Left ventricle myocardium inferior (tissue), 1 donor: Measurements from ENCODE around the gene PPP2R2B. TPM values are rescaled to one million over a fixed set of nuclear protein-coding genes. Genes with fewer than 3 reads are reported as not detected.

Source experiments
- DNase-seq: peaks from one replicate; pipeline ENCODE4 v3.0.0-alpha.2; 2020
- H3K27ac ChIP-seq: fragments of 200-600 bp; replicated peaks from 2 replicates; pipeline ENCODE4 v1.8.0; 2021
- H3K27me3 ChIP-seq: fragments of 200-600 bp; 2 replicates; pipeline ENCODE4 v1.8.0; 2021; ENCODE audit warnings: low read depth
- H3K36me3 ChIP-seq: fragments of 200-600 bp; 2 replicates; pipeline ENCODE4 v1.8.0; 2021
- H3K4me1 ChIP-seq: fragments of 200-600 bp; 2 replicates; pipeline ENCODE4 v1.8.0; 2021
- H3K4me3 ChIP-seq: fragments of 200-600 bp; 2 replicates; pipeline ENCODE4 v1.8.0; 2021; ENCODE audit warnings: mild to moderate bottlenecking, moderate library complexity
- H3K9me3 ChIP-seq: fragments of 200-600 bp; replicated peaks from 2 replicates; pipeline ENCODE4 v1.8.0; 2021
- intact Hi-C: fragments of 100-400 bp; cut with micrococcal nuclease; formaldehyde crosslinking; loops from one replicate; pipeline ENCODE4 v1.11.0; 2022
- total RNA-seq: library from RNA; stranded (reverse); fragmentation: NEBNext Ultra II Directional; extraction: Animal tissue kit (Norgen Biotek cat#: 25700); gene quantifications from one replicate; pipeline ENCODE4 v1.2.1, GENCODE V29; 2021
- TF ChIP-seq, protein P1 (sequence below): fragments of 200-600 bp; IDR thresholded peaks from 2 replicates; pipeline ENCODE4 v1.8.0; 2021; ENCODE audit warnings: antibody characterized with exemption, mild to moderate bottlenecking, borderline replicate concordance
- donor health status: DM: no; HTN: yes; CAD: no; lungs with severe emphysema.

Gene PPP2R2B
- total RNA-seq, 1 donor from 2014 or later, result 0.11 TPM

DNA sequence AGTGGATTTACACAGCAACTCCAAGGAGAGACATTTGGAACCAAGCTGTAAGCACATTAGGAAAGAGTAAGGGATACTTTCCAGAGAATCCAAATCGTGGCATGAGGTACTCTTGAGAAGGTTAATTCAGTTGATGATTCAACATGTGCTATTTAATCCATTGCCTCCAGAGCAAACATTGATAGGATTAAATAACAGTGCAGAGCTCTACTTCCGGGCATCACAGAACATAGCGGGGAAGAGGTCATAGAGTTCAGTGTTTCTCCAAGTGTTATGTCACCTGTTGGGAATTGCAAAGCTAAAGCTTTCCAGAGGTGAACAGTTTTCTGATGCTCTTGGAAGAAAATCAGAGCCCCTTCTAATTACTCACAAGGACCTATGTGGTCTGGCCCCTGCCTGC, 127.5 kb downstream of the PPP2R2B start:
- Histone ChIP-seq H3K9me3 (peaks cover 15% of the 10 kb centered on the region), H3K36me3 (no peaks in the 10 kb centered on the region), H3K4me3 (no peak overlapping the region), H3K27me3 (no peaks in the 10 kb centered on the region), H3K27ac (no peak overlapping the region), H3K4me1 (no peaks in the 10 kb centered on the region)
- TF ChIP-seq, protein P1, sequence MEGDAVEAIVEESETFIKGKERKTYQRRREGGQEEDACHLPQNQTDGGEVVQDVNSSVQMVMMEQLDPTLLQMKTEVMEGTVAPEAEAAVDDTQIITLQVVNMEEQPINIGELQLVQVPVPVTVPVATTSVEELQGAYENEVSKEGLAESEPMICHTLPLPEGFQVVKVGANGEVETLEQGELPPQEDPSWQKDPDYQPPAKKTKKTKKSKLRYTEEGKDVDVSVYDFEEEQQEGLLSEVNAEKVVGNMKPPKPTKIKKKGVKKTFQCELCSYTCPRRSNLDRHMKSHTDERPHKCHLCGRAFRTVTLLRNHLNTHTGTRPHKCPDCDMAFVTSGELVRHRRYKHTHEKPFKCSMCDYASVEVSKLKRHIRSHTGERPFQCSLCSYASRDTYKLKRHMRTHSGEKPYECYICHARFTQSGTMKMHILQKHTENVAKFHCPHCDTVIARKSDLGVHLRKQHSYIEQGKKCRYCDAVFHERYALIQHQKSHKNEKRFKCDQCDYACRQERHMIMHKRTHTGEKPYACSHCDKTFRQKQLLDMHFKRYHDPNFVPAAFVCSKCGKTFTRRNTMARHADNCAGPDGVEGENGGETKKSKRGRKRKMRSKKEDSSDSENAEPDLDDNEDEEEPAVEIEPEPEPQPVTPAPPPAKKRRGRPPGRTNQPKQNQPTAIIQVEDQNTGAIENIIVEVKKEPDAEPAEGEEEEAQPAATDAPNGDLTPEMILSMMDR, result no peak
- DNase-seq, result no peak
- intact Hi-C loops, result no loop called here

DNA sequence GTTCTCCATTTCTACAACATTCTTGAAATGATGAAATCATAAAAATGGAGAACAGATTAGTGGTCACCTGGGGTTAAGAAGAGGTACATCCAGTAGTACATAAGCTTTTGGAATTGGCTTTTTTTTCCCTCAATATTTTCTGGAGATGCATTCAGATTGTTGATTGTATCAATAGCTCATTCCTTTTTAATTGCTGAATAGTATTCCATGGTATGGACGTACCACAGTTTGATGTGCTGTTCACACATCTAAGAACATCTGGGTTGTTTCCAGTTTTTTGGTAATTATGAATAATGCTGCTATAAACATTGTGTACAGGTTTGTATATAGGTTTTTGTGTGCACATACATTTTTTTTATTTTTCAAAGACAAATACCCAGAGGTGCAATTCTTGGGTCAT, 130.0 kb downstream of the PPP2R2B start:
- TF ChIP-seq, protein P1, result no peak
- H3K9me3 ChIP-seq, result peaks cover 15% of the 10 kb centered on the region
- no peaks in the 10 kb centered on the region for H3K36me3 ChIP-seq
- no peak overlapping the region for H3K4me3 ChIP-seq
- DNase-seq, result no peak
- intact Hi-C loops, result no loop called here
- H3K4me1 ChIP-seq, result no peaks in the 10 kb centered on the region
- no peak overlapping the region for H3K27ac ChIP-seq
- H3K27me3 ChIP-seq, result peaks cover 7% of the 10 kb centered on the region

DNA sequence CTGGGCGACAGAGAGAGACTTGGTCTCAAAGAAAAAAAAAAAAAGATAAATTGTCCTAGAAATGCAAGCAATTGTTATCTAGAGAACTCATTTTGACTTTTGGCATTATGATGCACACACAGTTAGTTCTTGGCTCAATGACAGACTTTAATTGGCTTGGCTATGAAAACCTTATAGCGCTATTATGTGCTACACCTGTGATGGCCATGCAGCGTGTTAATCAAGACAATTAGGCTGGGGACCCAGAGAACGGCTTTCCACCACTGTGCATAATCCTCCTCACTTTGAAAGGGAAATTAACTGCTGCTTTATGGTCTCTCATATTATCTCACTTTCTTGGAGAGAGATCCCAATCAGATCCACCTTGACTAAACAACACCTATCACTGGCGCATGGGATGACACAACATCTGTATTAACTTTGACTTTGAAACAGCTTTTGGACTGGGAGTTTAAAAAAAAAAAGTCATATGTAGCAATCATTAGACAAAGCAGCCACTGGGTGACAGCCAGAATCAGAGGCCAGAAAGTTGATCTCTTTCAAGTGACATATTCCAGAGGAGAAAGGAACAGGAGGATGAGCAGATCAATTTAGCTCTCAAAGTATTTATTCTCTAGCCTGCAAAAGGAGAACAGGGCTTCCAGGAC, 132.5 kb downstream of the PPP2R2B start:
- Histone ChIP-seq H3K9me3 (peaks cover 15% of the 10 kb centered on the region), H3K4me1 (no peaks in the 10 kb centered on the region), H3K27ac (no peak overlapping the region), H3K4me3 (no peak overlapping the region), H3K27me3 (peaks cover 7% of the 10 kb centered on the region), H3K36me3 (no peaks in the 10 kb centered on the region)
- TF ChIP-seq, protein P1, result no peak
- no peak for DNase-seq
- intact Hi-C loops, result no loop called here

DNA sequence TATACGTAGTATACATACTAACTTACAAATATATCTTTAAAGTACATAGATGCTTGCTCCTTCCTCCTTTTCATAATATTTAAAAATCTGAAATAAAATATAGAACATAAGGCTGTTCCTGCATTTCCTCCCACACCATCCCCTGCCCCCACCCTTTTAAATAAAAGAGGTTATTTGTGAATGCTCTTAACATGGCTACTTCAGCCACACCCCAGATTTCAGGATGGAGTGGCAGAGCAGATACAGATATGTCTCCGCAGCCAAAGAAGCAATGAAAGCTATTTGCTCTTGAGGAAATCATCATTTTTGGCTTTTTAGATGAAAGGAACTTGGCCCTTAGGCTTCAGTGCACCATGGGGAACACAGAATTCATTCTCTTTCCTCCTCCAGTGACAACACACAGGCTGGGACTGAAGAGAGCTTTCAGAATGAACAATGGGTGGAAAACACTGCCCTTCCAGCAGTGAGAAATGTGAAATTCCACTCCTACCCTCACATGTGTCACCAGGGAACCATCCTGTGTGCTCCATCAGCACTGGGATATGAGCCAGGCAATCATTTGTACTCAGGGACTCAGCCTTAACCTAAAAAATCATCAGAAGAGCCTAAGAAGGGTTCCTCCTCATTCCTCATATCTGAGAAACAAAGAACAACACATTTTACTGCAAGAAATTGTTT, 134.3 kb downstream of the PPP2R2B start:
- H3K4me1 ChIP-seq, result no peaks in the 10 kb centered on the region
- no peak overlapping the region for H3K27ac ChIP-seq
- intact Hi-C loops, result no loop called here
- peaks cover 7% of the 10 kb centered on the region for H3K27me3 ChIP-seq
- DNase-seq, result no peak
- peaks cover 15% of the 10 kb centered on the region for H3K9me3 ChIP-seq
- no peaks in the 10 kb centered on the region for H3K36me3 ChIP-seq
- TF ChIP-seq, protein P1, result no peak
- no peak overlapping the region for H3K4me3 ChIP-seq

DNA sequence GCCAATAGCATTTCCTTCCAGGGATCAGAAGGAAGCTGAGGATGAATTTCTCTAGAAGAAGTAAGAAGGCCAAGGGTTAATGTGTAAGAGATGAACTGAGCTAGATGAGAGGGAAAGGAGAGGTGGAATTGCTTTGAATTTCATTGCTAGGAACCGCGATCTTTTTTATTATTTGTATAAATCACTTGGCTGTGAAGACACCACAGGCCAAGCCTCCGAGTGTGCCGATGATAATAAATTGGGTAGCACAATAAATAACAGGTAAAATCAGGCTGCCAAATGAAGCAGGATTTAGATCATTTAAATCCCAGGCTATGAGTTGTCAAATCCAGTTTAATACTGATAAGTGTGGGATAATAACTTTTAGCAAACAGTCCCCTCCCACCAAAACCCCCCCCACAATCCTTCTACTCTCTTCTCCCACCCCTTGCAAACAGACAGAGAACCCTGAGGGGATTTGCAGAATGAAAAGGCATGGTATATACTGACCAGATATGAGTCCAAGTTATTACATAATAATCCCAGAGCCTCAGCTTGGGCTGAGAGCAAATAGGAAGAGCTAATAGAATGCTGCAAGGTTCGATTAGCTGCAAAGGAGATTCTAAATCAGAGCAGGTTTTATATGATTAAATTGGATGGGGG, 143.5 kb downstream of the PPP2R2B start:
- H3K4me3 ChIP-seq, result no peak overlapping the region
- intact Hi-C loops, result no loop called here
- H3K9me3 ChIP-seq, result peaks cover 9% of the 10 kb centered on the region
- H3K27me3 ChIP-seq, result no peaks in the 10 kb centered on the region
- no peaks in the 10 kb centered on the region for H3K4me1 ChIP-seq
- DNase-seq, result no peak
- H3K27ac ChIP-seq, result no peak overlapping the region
- no peaks in the 10 kb centered on the region for H3K36me3 ChIP-seq
- TF ChIP-seq, protein P1, result no peak
